Activated CD4-positive, alpha-beta T cell treated with anti-CD3 and anti-CD28 coated beads, Interleukin-2, Interleukin-4, amounts not matched to agents 100 ng/mL and 50 ng/mL, durations not matched to agents 16 hours and 8 hours (primary cell): ENCODE results near the gene DNAJC1.

Experiments used
- DNase-seq: peaks from one replicate; pipeline ENCODE4 v3.0.0-alpha.2; 2020; ENCODE audit warnings: low spot score

Gene DNAJC1

DNA sequence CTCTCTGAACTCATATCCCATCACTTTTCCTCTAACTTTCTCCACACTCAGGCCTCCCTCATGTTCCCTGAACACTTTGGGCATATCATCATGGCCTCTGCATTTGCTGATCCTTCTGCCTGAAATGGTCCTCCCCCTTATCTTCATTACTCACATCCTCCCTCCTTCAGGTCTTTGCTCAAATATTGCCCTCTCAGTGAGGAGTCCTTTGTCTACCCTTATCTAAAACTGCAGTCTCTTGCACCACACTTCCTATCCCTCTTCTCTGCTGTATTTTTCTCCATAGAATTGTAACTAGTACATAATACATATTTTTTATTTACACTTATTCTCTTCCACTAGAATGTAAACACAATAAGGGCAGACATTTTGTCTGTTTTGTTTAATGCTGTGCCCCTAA is 41.7 kb downstream of the DNAJC1 start:
- no peak for DNase-seq

DNA sequence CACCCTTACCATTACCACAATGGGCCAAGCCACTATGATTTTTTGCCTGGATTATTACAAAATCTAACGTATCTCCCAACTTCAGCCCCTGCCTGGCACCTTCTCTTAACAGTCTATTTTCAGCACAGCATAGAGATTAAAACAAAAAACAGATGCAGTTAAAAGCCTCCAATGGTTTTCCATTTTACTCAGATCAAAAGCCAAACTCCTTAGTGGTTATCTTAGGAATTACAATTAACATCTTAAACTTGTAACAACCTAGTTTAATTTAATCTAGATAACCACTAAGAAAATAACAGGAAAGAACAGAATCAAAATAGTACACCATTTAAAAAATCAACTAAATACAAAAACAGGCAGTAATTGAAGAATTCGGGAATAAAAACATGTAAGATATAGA is 43.5 kb downstream of the DNAJC1 start:
- no peak for DNase-seq

DNA sequence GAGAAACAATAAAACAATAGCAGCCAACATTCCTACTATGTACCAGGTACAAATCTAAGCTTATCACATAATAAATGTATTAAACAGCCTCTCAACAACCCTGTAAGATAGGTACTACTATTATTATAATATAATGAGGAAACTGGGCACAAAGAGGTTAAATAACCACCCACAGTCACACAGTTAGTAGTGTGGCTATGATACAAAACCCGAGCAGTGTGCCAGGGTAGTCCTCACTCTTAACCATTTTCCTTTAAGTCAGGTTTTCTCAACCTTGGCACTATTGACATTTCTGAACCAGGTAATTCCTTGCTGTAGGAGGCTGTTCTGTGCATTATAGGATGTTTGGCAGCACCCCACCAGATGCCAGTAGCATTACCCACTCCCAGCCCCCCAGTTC is 48.8 kb downstream of the DNAJC1 start:
- no peak for DNase-seq

- peak; percentile 3 for DNase-seq
Observed at GRCh38 chr10:21954132-21954531, 49.4 kb downstream of the DNAJC1 start.

- DNase-seq = peak; percentile 11
Observed at GRCh38 chr10:21953585-21954057, 49.9 kb downstream of the DNAJC1 start.

DNA sequence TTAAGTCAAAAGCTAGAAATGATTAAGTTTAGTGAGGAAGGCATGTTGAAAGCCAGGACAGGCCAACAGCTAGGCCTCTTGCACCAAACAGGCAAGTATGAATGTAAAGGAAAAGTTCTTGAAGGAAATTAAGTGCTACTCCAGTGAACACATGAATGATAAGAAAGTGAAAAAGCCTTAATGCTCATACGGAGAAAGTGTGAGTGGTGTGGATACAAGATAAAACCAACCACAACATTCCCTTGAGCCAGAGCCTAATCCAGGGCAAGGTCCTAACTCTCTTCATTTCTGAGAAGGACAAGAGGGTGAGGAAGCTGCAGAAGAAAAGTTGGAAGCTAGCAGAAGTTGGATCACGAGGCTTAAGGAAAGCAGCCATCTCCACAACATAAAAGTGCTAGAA is 53.0 kb downstream of the DNAJC1 start:
- DNase-seq = no peak

- DNase-seq = no peak
Observed at GRCh38 chr10:21946946-21947345, 56.6 kb downstream of the DNAJC1 start.

GRCh38 chr10:21944727-21945386 is 58.7 kb downstream of the DNAJC1 start:
- no peak for DNase-seq

DNA sequence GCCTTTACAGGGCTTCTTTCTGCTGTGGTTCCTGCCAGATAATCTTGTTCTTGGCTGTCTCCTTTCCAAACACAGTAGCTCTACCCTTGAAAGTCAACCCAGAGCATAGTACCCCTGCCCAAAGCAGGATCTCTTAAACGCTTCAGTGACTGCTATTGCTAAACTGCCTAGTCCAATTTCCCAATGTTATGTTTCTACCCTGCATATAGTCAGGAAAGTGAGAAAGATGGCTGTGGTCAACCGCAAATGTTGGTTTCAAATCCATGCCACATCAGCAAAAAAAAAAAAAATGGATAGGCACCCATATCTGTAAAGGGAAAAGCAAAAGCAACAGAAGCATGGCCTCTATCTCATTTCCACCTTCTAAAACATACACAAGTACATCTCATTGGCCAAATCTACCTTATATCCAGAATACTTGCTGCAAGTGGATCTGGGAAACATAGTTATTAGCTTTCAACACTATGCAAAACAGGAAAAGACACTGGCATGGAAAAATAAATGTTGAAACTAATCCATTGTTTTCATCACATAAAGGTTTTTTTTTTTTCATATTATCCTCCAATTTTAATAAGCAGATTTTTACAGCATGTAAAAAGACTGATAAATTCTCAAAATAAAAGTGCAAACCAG is 59.8 kb downstream of the DNAJC1 start:
- DNase-seq = no peak

- DNase-seq = no peak
Observed at GRCh38 chr10:21935439-21936023, 68.0 kb downstream of the DNAJC1 start.

- DNase-seq = no peak
Observed at GRCh38 chr10:21934307-21934706, 69.2 kb downstream of the DNAJC1 start.

GRCh38 chr10:21929070-21929469 is 74.5 kb downstream of the DNAJC1 start:
- DNase-seq = no peak

DNA sequence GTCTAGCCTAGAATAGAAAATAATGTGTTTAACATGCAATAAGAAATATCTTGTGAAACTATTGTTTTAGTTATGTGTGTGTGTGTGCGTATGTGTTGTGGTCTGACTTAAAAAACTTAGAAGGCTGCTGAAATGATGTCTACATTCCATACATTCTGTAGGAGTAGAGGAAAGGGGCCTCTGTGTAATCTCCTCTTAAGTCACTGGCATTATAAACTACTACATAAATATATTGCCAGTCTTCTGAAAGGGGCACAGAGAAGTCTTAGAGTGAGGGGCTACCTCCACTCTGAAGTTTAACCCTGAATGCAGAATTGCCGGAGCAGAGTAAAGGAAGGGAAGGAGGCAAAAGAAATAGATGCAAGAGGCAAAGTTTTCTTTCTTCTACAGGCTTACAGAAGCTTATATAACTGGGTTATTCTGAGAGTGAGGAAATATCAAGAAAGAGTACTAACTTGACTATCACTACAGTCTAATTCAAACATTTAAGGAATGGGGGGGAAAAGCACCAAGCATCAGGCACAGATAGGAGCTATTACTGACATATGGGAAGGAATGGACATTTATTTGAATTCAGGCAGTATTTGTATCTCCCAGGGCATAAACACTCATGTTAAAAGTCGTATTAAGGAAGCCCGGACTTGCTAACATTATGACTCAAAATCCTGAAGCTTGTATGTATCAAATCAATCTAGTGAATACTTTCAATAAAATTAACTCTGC is 75.7 kb downstream of the DNAJC1 start:
- no peak for DNase-seq

GRCh38 chr10:21926949-21927348 is 76.6 kb downstream of the DNAJC1 start:
- DNase-seq = no peak

DNA sequence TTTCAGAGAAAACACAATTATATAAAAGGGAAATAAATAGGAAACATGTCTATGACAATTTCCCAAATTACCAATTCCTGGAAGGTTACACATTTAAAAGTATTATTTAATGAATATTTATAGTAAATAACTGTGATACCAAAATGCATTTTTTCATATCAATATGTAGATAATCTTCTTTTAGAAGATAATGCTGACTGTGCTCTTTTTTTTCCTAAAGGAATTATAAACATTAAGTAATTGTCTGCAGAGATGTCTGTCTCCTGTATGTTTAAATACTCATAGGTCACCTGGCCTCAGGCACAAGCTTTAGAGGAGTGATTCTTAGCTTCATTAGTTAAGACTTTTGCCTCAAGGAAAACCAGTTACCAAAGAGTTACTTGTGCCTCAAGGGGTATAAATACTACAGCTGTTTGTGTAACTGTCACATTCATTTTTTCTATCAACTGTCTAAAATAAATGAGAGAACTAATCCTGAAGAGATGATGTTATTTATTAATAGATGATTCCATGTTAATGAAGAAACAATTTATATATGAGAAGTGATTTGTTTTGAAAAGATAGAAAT is 77.1 kb downstream of the DNAJC1 start:
- DNase-seq = no peak

DNA sequence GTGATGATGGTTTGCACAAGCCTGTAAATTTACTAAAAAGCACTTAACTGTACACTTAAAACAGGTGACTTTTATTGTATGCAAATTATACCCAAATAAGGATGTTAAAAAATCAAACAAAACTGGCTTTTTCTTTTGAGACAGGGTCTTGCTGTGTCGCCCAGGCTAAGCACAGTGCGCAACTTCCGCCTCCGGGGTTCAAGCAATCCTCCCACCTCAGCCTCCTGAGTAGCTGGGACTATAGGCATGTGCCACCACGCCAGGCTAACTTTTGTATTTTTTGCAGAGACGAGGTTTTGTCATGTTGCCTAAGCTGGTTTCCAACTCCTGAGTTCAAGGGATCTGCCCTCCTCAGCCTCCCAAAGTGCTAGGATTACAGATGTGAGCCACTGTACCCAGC is 77.7 kb downstream of the DNAJC1 start:
- no peak for DNase-seq

- DNase-seq = no peak
Observed at GRCh38 chr10:21924511-21924910, 79.0 kb downstream of the DNAJC1 start.

DNA sequence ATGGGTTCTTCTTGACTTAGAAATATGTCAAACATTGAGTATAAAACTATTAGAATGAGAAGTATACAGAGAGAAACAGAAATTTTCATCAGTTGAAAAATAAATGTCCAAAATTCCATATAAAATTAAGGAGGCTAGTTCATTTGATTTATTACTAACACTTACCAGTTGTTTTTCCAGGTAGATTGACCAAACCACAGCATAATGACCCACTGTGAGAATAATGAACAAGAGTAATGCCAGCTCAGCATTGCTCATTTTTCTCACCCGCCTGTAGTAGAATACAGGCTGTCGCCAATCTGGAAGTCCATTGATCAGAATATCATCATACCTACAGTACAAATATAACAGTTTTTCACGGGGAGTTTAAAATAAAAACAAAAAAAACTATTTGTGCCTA is 82.9 kb downstream of the DNAJC1 start:
- DNase-seq = no peak

GRCh38 chr10:21919906-21920305 is 83.6 kb downstream of the DNAJC1 start:
- no peak for DNase-seq

DNA sequence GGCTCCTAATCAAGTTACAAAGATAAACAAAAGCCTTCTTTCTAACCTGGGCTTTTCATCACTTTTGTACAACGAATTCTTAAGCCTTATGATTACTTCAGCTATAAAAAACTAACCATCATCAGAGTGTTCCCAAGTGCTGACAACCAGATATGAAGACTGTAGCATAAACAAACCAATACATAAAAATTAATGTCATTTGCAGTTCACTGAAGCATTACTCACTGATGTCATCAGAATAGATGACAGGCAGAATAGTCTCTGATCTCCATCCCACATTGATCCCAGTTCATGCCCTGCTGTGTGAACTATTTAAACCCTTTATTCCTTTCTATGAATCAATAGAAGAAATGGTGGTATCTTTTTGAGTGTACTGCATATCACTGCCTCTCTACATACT is 84.4 kb downstream of the DNAJC1 start:
- no peak for DNase-seq

- DNase-seq = no peak
Observed at GRCh38 chr10:21912625-21913024, 90.9 kb downstream of the DNAJC1 start.

DNA sequence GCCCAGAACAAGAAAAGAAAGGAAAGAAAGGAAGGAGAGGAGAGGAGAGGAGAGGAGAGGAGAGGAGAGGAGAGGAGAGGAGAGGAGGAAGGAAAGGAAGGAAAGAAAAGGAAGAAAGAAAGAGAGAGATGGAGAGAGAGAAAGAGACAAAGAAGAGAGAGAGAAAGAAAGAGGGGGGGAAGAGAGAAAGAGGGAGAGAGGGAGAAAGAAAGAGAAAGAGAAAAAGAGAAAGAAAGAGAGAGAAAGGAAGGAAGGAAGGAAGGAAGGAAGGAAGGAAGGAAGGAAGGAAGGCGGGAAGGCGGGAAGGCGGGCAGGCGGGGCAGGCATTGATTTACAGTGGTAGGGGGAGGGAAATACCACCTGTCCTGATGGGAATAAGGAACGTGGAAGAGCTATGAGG is 92.7 kb downstream of the DNAJC1 start:
- DNase-seq = no peak

- no peak for DNase-seq
Observed at GRCh38 chr10:21907436-21907835, 96.1 kb downstream of the DNAJC1 start.
